ENCODE measurements around the gene PLEKHA8.
"Not testable (repeated sequence)": the region's sequence is repeated elsewhere in the genome, so short reads cannot be mapped to it uniquely, and the experiment has no call there.

The PLEKHA8 gene

DNA sequence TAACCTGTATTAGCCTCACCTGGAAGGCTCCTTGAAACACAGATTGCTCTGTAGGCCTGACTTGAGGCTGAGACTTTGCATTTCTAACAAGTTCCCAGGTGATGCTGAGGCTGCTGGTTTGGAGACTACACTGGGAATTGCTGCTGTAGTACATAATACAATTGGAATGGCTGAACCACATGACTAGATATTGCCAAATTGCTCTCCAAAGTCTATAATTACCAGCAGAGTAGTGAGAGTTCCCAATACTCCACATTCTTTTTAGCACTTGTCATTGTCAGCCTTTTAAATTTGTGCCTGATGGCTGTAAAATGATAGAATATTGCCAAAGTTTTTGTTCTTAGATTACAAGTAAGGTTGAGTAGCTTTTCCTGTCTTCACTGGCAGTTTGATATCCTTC is 39.9 kb downstream of the PLEKHA8 start:
- peak; percentile 91 for DNase-seq

DNA sequence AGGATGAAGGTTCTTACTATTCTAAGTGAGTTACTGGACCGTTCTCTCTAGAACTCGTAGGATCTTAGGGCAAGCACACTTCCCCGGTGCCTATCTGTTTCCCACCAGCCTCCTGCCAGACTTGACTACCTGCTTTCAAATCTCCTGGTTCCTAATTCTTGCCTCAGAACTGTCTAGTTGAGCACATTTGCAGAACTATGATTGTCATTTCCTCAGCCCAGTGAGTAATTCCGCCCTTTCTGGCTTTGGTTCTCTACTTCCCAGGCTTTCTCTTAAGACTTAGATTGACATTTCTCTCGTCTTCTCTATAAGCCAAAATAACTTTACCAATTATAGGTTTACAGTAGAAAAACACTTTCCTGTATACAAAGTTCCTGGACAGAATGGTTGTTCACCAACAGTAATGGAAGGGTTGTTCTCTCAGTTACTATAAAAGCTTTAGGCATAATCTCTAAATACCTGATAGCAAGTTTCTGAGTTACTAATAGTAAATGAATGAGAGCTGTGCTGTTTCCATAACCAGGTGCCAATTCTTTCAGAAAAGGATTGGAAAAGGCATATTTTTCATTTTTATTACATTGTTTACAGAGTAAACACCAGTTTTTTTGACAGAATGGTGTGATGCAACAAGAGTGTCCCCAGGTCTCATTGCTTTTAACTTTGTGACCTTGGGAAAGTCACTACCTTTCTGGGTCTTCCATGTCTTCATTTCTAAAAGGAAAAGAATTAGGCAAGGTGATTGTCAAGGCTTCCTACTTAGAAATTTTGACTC is 41.1 kb downstream of the PLEKHA8 start:
- DNase-seq, result no peak

DNA sequence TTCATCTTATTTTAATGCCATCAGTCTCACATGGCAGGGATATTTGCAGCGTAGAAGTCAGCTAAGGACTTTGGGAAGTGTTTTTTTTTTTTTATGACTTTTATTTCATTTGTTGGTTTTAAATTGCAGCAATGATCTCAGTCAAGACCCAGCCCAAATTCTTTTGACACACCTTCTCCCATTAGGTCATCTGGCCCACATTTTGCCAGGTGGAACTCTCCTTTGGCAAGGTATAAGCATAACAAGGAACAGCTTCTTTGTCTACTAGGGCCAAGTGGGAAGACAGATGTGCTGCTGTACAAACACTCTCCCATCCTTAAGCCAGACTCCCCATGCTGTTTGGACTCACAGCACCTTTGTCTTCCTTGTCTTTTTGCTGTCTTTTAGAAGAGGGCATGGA is 41.8 kb downstream of the PLEKHA8 start:
- no peak for DNase-seq

DNA sequence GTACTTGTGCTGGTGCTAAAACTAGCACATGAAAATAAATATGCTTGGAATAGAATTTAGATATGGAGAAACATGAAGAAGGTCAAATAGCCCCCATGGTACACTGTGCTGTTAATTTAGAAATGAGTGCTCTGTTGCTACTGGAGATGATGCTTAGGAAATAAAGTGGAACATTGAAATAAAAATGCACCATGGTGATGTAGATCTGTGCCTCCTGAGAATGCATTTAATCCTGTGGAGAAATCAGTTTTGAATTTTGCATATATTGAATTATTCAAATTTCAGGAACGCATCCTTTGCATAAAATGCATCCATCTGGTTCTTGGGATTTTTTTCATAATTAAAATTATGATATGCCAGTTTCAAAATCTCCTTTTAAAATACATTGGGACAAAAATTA is 44.5 kb downstream of the PLEKHA8 start:
- no peak for DNase-seq

DNA sequence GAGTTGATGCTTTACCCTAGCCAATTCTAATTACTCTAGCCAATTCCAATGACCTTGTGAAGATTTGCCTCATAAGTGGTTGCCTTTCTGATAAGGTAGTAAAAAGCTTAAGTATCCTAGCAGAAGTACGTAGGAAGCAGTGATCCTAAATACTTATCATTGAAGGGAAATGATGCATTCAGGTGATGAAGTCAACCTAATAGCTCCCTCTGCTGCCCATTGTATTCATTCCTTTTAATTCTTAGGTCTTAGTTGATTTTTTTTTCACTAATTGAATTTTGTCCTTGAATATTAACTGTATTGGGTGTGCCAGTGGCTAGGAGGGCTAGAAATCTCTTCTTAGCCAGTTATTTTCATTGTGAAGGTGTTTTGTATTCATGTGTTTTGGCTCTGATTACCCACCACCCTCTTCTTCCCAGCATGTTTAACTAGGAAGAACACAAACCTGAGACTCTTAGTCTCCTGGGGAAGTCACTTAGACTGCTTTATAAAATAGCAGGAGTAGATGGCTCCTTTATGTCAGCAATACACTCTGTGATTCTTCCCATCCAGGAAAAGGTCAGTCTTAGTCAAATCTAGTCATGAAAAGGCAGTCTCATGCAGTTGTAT is 46.3 kb downstream of the PLEKHA8 start:
- peak; percentile 48 for DNase-seq

DNA sequence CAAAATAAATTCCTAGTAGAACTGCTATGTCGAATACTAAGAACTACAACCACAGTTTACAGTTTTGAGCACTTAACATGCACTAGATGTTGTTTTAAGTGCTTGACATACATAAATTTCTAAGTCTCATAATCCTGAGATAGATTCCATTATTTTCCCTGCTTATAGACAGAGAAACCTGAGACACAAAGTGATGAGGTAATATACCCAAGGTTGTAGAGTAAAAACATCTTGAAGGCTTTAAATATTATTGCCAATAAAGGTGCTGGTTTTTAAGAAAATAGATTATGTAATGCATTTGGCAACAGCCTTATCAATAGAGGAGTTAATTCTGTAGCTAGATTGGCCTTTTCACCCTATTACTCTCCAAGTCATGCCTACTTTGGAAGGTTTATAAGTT is 48.2 kb downstream of the PLEKHA8 start:
- DNase-seq, result no peak

DNA sequence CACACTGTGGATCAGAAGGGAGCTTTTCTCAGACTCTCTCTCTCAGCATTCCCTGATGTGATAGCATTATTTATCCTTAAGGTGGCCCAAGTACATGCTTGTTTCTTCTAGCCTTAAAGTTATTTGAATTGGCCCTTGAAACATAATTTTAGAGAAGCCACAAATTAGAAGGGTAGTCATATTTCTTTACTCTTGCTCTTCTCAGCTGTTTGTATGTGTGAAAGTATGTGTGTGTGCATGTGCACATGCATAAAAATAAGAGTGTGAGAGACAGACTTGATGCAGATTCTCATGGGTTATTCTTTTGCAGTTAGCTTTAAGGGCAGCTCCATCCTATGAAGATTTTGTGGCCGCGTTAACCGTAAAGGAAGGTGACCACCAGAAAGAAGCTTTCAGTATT is 50.1 kb downstream of the PLEKHA8 start:
- no peak for DNase-seq

DNA sequence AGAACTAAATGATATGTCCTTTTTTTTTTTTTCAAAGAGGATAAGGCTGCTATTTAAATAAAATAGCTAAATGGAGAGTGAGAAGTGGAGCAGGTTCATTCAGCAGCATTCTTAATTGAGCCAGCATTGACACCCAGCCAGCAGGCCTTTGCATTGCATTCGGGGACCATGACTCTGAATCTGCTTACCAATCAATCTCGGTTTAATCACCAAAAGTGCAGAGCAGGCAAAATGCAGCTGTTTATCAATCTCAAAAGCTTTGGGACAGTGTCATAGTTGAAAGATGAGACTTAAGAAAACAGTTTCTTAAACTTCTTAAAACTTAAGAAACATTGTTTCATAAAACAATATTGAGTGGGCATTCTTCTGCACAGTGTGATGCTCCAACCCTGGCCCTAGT is 51.7 kb downstream of the PLEKHA8 start:
- no peak for DNase-seq

DNA sequence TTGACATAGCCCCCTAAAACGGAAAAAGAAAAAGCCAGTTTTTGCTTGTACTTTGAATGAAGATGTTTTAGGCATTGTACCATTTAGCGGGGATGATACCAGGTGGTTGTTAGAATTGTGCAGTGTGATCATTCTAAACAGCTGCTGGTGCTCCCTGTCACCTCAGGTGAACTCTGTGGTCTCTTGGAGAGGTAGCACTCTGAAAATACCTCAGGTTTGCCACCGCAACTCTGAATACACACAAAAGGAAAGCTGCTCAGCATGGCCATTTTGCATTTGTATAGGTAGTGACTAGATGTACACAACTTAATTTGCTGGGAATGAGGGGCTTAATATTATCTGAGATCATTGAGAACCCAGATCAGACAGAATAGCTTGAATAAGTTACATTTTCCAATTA is 52.6 kb downstream of the PLEKHA8 start:
- no peak for DNase-seq

DNA sequence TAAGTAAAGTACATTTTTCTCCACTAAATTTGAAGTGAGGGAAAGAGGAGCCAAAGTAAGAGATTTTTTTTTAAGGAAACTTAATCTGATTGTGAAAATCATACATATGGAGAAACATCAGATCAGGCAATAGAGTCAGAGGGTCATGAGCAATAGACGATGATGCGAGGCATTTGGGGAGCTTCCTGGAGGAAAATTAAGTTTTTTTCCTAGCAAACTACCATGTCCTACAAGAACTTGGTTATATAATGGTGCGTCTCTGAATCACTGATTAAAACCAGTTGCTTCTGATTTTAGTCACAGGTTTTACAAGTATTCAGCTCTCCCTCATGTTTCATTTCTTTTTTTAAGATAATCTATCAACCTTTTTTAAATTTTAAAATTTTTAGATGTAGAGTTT is 54.5 kb downstream of the PLEKHA8 start:
- DNase-seq, result peak; percentile 13

DNA sequence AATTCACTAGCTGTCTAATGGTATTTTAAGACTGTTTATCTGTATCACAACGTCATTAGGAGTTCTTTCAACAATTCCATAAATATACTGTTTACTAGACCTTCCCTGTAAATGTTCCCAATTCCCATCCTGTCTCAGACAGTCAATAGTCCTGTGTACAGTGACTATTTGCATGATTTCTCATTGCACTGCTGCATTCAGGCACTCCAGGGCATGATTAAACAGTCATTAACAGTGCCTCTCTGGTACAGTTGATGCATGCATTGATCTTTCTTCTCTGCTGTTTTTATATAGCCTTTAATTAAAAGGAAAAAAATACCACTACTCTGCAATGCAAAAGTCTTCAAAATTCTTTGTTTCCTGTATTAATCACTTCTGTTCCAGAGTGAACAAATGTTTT is 55.1 kb downstream of the PLEKHA8 start:
- DNase-seq, result no peak

DNA sequence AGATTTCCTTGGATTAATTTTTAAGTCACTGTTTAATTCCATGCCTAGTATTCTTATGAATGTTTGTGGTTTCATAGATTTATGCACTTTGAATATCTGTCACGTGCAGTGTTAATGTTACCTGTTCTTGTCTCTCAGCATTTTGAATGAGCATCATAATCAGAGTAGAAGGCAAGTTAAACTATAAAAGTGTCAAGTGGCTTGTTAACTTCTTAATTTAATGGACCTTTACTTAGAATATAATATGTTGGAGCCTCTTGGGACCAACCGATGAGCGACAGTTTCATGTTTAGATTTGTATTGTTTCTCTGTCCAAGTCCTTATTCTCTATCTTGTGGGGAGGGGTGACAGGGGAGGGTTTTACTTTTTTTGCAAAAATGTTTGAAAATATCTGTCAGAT is 56.0 kb downstream of the PLEKHA8 start:
- no peak for DNase-seq

DNA sequence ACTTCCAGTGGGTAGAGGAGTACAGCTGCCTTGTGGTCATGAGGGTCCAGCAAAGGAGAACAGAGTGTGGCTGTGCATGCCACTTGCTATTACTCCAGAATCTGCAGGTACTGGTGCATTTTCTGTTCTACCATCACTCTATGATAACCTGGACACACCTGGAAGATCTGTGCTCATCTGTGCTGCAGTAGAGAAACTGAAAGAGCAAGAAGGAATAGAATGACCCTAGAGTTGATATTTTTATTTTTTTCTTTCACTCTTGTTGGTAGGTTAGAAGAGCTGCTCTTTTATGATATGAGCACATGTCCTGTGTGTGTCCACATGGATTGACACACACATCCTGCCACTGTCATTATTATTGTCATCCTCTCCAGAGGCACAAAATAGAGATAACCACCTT is 58.3 kb downstream of the PLEKHA8 start:
- no peak for DNase-seq

DNA sequence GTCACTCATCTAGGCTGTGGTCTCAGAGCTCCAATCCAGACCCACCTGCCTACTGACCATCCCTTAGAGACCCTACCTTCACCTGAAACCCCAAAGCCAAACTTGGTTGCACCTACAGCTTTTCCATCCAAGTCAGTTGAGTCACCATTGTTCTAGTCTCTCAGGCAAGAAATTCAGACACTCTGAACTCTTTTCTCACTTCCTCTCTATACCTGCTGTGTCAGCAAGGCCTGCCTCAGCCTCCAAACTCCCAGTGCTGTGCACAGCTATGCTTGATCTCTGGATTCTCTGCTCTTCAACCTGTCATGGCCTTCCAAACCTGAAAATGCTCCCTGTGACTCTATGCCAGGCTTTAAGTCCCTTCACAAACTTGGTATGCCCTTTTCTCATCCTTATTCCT is 59.2 kb downstream of the PLEKHA8 start:
- no peak for DNase-seq

DNA sequence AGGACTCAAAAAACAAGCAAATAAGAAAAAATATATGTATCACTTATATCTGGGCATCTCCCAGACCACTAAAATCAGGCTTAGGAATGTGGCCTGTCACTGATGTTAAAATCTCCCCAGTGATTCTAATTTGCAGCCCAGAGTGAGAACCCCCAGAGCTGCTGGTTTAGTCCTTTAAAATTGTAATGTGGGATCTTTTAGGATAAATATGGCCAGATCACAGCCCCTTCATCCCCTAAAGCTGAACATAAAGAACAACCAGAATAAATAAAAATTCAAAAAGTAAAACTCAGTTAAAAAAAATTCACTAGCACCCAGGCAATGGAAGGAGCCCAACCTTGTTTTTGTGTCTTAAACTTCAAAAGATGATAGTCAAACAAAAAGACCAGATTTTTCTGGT is 60.1 kb downstream of the PLEKHA8 start:
- DNase-seq, result no peak

DNA sequence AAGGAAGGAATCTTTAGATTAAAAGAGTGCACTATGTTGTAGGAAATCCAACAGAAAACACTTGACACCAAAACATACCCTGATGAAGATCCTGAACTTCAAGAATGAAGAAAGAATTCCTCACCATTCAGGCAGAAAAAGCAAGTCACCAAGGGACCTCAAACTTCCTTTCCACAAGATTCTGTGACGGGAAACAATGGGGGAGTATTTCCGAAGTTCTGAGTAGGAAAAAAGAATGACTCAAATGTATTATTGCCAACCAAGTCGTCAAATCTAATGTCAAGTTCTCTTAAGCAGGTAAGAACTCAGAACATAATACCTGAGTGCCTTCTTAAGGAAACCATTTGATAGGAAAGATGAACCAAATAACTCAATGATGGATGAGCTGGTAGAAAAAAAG is 61.9 kb downstream of the PLEKHA8 start:
- no peak for DNase-seq

DNA sequence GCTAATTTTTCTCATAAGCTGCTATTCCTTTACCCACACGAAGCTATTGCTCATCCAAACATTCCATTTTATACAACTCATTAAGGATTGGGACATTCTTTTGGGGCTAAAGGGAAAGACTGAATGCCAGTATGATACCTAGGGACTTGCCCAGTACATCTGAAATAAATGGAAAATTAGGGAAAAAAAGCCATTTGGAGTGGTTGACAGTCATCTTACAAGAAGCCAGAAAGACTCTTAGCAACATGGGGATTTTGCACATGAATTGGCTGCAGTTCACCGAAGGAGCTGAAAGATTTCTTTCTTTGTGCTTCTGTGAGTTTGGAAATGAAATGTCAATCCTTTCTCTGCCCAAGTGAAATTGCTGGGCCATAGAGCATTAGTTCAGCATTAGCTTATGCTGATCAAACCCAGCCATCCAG is 63.3 kb downstream of the PLEKHA8 start:
- DNase-seq, result peak; percentile 86

DNA sequence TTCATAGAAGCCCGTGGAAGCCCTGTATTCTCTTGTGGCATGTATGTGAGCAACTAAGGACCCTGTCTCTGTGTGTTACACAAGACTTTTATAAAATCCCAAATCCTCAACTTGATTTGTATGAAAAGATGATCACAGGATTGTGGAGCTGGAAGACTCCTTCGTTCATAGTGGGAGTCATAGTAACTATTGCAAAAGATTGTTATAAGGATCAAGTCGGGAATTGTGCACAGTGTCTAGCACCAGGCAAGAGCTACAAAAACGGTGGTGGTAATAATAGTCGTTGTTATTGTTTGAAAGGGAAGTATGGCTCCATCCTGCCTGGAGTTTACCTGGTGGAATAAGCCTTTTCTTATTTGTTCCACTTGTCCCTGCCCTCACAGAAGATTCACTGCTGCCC is 63.8 kb downstream of the PLEKHA8 start:
- DNase-seq, result no peak

DNA sequence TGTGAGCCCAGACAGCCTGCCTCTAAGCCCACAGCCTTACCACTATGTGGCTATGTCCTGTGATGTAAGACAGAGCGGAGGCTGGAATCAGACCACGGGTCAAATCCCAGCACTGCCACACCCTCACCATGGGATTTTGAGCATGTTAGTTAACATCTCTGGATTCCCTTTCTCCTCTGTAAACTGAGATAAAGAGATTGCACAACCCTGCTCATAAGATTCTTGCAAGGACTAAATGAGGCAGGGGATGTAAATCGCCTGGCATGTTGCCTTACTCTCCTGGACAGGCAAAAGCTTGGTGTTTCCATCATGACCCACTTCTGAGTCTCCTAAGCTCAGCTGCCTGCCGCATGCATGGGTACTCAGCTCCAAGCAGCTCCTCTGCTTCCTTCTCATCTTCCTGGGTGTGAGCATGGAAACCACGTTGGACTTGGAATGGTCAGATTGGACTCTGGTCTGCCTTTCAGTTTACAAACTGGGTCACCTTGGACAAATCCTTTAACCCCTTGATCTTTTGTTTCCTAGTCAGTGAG is 65.3 kb downstream of the PLEKHA8 start:
- DNase-seq, result no peak

DNA sequence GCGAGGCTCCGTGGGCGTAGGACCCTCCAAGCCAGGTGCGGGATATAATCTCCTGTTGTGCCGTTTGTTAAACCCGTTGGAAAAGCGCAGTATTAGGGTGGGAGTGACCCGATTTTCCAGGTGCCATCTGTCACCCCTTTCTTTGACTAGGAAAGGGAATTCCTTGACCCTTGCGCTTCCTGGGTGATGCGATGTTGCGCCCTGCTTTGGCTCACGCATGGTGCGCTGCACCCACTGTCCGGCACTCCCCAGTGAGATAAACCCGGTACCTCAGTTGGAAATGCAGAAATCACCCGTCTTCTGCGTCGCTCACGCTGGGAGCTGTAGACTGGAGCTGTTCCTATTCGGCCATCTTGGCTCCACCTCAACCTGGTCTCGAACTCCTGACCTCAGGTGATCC is 70.4 kb downstream of the PLEKHA8 start:
- DNase-seq, result not testable (repeated sequence)

DNA sequence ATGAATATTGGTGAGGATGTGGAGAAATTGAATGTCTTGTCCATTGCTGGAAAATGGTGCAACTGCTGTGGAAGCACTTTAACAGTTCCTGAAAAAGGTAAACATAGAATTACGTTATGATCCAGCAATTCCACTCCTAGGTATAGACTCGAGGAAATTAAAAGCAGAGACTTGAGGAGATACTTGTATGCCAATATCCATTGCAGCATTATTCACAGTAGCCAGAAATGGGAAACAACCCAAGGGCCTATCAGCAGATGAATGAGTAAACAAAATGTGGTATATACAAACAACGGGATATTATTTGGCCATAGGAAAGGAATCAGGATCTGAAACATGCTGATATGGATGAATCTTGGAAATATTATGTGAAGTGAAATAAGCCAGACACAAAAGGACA is 74.1 kb downstream of the PLEKHA8 start:
- DNase-seq, result no peak

DNA sequence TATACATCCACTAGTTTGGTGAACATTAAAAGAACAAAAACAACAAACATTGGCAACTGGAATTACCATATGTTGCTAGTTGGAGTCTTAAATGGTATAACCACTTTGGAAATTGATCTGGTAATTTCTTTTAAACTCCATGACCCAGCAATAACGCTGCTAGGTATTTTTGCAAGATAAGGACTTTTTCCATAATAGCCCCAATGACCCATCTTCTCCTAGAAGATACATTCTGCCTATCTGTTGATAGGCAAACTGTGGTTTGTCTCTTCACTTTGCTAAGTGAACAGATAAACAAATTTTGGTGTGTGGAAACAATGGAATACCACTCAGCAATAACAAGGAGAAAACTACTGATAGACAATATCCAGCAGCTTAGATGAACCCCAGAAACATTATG is 75.9 kb downstream of the PLEKHA8 start:
- DNase-seq, result no peak

DNA sequence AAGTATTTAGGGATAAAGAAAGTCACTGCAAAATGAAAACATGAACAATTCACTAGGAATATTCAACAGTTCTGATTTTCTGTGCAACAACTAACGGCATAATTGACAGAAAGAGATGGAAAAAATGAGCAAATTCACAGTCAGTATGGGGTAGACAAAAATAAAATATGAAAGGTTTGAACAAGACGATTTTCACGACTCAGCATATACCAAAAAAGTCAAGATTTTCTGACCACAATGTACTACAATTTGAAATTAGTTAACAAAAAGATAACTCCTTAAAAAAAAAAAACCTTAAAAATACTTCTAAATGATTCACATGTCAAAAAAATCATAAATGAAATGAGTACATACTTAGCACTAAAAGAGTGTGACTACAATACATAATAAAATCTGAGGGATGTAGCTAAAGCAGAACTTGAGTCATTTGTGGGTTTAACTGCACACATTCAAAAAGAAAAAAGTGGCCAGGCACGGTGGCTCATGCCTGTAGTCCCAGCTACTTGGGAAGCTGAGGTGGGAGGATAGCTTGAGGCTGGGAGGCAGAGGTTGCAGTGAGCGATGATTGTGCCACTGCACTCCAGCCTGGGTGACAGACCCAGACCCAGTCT is 84.0 kb downstream of the PLEKHA8 start:
- no peak for DNase-seq

DNA sequence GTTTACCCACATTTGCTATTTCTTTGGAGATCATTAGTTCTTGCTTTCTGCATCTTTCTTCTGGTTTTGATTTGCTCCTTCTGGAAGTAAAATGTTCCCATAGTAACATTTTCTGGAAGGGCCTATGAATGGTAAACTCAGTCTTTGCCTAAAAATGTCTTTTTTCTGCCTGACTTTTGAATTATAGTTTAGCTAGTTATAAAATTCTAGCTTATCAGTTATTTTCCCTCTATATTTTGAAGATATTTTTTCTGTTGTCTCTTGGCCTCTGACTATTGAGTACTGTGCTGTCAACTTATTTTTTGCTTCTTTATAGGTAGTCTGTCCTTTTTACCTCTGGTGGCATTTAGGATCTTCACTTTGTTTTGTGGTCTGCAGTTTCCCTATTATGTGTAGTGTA is 84.9 kb downstream of the PLEKHA8 start:
- DNase-seq, result no peak

All from fibroblast of skin of right quadriceps (primary cell).